GM21786 (cell line): ENCODE results near the gene CCDC92.

Source experiments
- ATAC-seq: cut with Tn5 transposase; IDR thresholded peaks from one replicate; pipeline ENCODE4 v1.9.1; 2021; ENCODE audit not compliant: unreplicated experiment

CCDC92 gene

GRCh38 chr12:123972457-123973401 is at the start of gene CCDC92, which contains the start of gene ZNF664:
TSS of gene CCDC92 (minus strand) at chr12:123972831. CDS start at chr12:123944305, 28,526 bp downstream.
TSS of gene ZNF664 (plus strand) at chr12:123973215. CDS start at chr12:124012145, 38,930 bp downstream.
- ATAC-seq: peak; percentile 79

- no peak for ATAC-seq
Measured at GRCh38 chr12:124022161-124022560, 49.5 kb upstream of the CCDC92 start.

GRCh38 chr12:124021007-124021406 is 48.4 kb upstream of the CCDC92 start:
- no peak for ATAC-seq

- no peak for ATAC-seq
Measured at GRCh38 chr12:124020514-124020949, 47.9 kb upstream of the CCDC92 start.

GRCh38 chr12:124019115-124019514 is 46.5 kb upstream of the CCDC92 start:
- ATAC-seq: no peak

GRCh38 chr12:124018539-124018938 is 45.9 kb upstream of the CCDC92 start:
- ATAC-seq: no peak

- no peak for ATAC-seq
Measured at GRCh38 chr12:124017064-124017463, 44.4 kb upstream of the CCDC92 start.

GRCh38 chr12:124015494-124016461 is 43.1 kb upstream of the CCDC92 start:
- no peak for ATAC-seq

- no peak for ATAC-seq
Measured at GRCh38 chr12:124013073-124013472, 40.4 kb upstream of the CCDC92 start.

- no peak for ATAC-seq
Measured at GRCh38 chr12:124011435-124012115, 38.9 kb upstream of the CCDC92 start.

- no peak for ATAC-seq
Measured at GRCh38 chr12:124010687-124011086, 38.1 kb upstream of the CCDC92 start.

GRCh38 chr12:124009781-124010180 is 37.1 kb upstream of the CCDC92 start:
- ATAC-seq: no peak

GRCh38 chr12:124008595-124008994 is 36.0 kb upstream of the CCDC92 start:
- ATAC-seq: no peak

- ATAC-seq: no peak
Measured at GRCh38 chr12:124007826-124008570, 35.4 kb upstream of the CCDC92 start.

- no peak for ATAC-seq
Measured at GRCh38 chr12:124006846-124007713, 34.4 kb upstream of the CCDC92 start.

GRCh38 chr12:124006085-124006845 is 33.6 kb upstream of the CCDC92 start:
- ATAC-seq: peak; percentile 48

GRCh38 chr12:124004233-124004875 is 31.7 kb upstream of the CCDC92 start:
- ATAC-seq: no peak

- ATAC-seq: no peak
Measured at GRCh38 chr12:124002654-124003053, 30.0 kb upstream of the CCDC92 start.
